ENCODE measurements around the gene SNX25. TPM values are rescaled to one million over a fixed set of nuclear protein-coding genes. Genes with fewer than 3 reads are reported as not detected.

SNX25 gene
- total and polyA plus RNA-seq, 2 of the 13 experiments (the other 11 are each of a cell fraction or from before 2014, with no cell fraction given): 23.4 to 23.5 TPM

- H3K9ac ChIP-seq (ENCODE audit: insufficient read depth, low read depth, low read length): no peak overlapping the region
- H3K27me3 ChIP-seq (ENCODE audit: control insufficient read depth in 1 of 2, insufficient read depth in 2 of 2, low read length in 2 of 2): no peaks in the 10 kb centered on the region; a peak in 1 of 5 replicates
- H3K27ac ChIP-seq (ENCODE audit: extremely low read length, insufficient read depth, low read length): no peak overlapping the region
- no peak for TF ChIP-seq CHD4 (IDR thresholded peaks at IDR 0.05; ENCODE audit: borderline replicate concordance, low read length)
- no peak for TF ChIP-seq SMAD9 (CRISPR knock-in tag; IDR thresholded peaks at IDR 0.05)
- TF ChIP-seq, protein P1, sequence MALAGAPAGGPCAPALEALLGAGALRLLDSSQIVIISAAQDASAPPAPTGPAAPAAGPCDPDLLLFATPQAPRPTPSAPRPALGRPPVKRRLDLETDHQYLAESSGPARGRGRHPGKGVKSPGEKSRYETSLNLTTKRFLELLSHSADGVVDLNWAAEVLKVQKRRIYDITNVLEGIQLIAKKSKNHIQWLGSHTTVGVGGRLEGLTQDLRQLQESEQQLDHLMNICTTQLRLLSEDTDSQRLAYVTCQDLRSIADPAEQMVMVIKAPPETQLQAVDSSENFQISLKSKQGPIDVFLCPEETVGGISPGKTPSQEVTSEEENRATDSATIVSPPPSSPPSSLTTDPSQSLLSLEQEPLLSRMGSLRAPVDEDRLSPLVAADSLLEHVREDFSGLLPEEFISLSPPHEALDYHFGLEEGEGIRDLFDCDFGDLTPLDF (CRISPR knock-in tag; IDR thresholded peaks at IDR 0.05): no peak
- TF ChIP-seq RBM22 (optimal IDR thresholded peaks at IDR 0.05; ENCODE audit: low read length): no peak
- TF ChIP-seq RFX1 (IDR thresholded peaks at IDR 0.05): no peak
- H3K36me3 ChIP-seq (replicated peaks in 1 of 2; ENCODE audit: control insufficient read depth in 1 of 2, insufficient read depth in 2 of 2, low read length in 2 of 2): peaks cover 0 to 21% of the 10 kb centered on the region in 2 experiments; a peak in 2 of 5 replicates
- H3K9me3 ChIP-seq (ENCODE audit: low read length): no peaks in the 10 kb centered on the region
- DNase-seq (ENCODE audit: low spot score): no peak
- POLR2A ChIA-PET: no interaction called here
- H4K20me1 ChIP-seq (ENCODE audit: insufficient read depth, low read length): no peaks in the 10 kb centered on the region
- H3K79me2 ChIP-seq (ENCODE audit: insufficient read depth, low read length): peaks cover 9% of the 10 kb centered on the region
- intact Hi-C loops (cut with micrococcal nuclease; ENCODE audit: unreplicated experiment): no loop called here
- no peak overlapping the region for H3K4me2 ChIP-seq (ENCODE audit: low read depth, low read length)
- 97% methylated on average over 1 of the region's 1 CpG for WGBS (ENCODE audit: low lambda C conversion rate)
- H3K4me3 ChIP-seq (replicated peaks in 1 of 3; ENCODE audit: insufficient read depth in 1 of 3, low read depth in 2 of 3, low read length in 3 of 3): no peak overlapping the region
- BruUV-seq (replicated peaks): no TSS peak
- no peak for ATAC-seq
- H2AFZ ChIP-seq (ENCODE audit: low read length): no peak overlapping the region
- in situ Hi-C loops (cut with HindIII; ENCODE audit: extremely low pct_ligation_motif_present, low pct_unique_long_range_greater_than_20kb): no loop called here
- CTCF ChIA-PET (ENCODE audit: low intra/inter-chr PET ratio, low total read pairs): no interaction called here
- 0 out of 2 replicates have a peak, but pooled peaks cover 7% of the 10 kb centered on the region for H3K4me1 ChIP-seq (ENCODE audit: insufficient read depth, low read length)
- no peak for FAIRE-seq
Measured at GRCh38 chr4:185247151-185247550, 37.8 kb downstream of the SNX25 start.

GRCh38 chr4:185248393-185249039 is 39.1 kb downstream of the SNX25 start:
- ChIA-PET CTCF (ENCODE audit: low intra/inter-chr PET ratio, low total read pairs) (no interaction called here), POLR2A (no interaction called here)
- in situ Hi-C loops (cut with HindIII; ENCODE audit: extremely low pct_ligation_motif_present, low pct_unique_long_range_greater_than_20kb): no loop called here
- BruUV-seq (replicated peaks): no TSS peak
- no peaks in the 10 kb centered on the region for H4K20me1 ChIP-seq (ENCODE audit: insufficient read depth, low read length)
- H3K27me3 ChIP-seq (ENCODE audit: control insufficient read depth in 1 of 2, insufficient read depth in 2 of 2, low read length in 2 of 2): no peaks in the 10 kb centered on the region; a peak in 1 of 5 replicates
- peaks cover 0 to 21% of the 10 kb centered on the region in 2 experiments; a peak in 3 of 5 replicates for H3K36me3 ChIP-seq (replicated peaks in 1 of 2; ENCODE audit: control insufficient read depth in 1 of 2, insufficient read depth in 2 of 2, low read length in 2 of 2)
- no peak overlapping the region for H3K4me3 ChIP-seq (replicated peaks in 1 of 3; ENCODE audit: insufficient read depth in 1 of 3, low read depth in 2 of 3, low read length in 3 of 3)
- no peak overlapping the region for H3K9ac ChIP-seq (ENCODE audit: insufficient read depth, low read depth, low read length)
- H3K27ac ChIP-seq (ENCODE audit: extremely low read length, insufficient read depth, low read length): no peak overlapping the region
- peaks cover 6% of the 10 kb centered on the region for H3K79me2 ChIP-seq (ENCODE audit: insufficient read depth, low read length)
- H3K9me3 ChIP-seq (ENCODE audit: low read length): no peaks in the 10 kb centered on the region
- intact Hi-C loops (cut with micrococcal nuclease; ENCODE audit: unreplicated experiment): no loop called here
- FAIRE-seq (no peak), ATAC-seq (no peak), DNase-seq (ENCODE audit: low spot score) (no peak)
- peaks cover 2% of the 10 kb centered on the region; the same call in 1 of the 2 replicates for H3K4me1 ChIP-seq (ENCODE audit: insufficient read depth, low read length)
- 94% methylated on average over 3 of the region's 3 CpGs for WGBS (ENCODE audit: low lambda C conversion rate)
- no peak overlapping the region for H3K4me2 ChIP-seq (ENCODE audit: low read depth, low read length)
- H2AFZ ChIP-seq (ENCODE audit: low read length): no peak overlapping the region
- TF ChIP-seq HOMEZ (CRISPR knock-in tag; IDR thresholded peaks at IDR 0.05; ENCODE audit: low read depth) (no peak), ZNF329 (CRISPR knock-in tag; IDR thresholded peaks at IDR 0.05; ENCODE audit: low read depth) (no peak), ZNF546 (CRISPR knock-in tag; conservative IDR thresholded peaks at IDR 0.05) (no peak), CREB1 (IDR thresholded peaks at IDR 0.05) (no peak), CREB1 (CRISPR knock-in tag; IDR thresholded peaks at IDR 0.05) (no peak), HNRNPL (IDR thresholded peaks at IDR 0.05; ENCODE audit: low read depth, low read length) (no peak), ZBTB7A (CRISPR knock-in tag; IDR thresholded peaks at IDR 0.05) (no peak), ATF5 (CRISPR knock-in tag; IDR thresholded peaks at IDR 0.05; ENCODE audit: low read depth) (no peak), ZNF781 (CRISPR knock-in tag; IDR thresholded peaks at IDR 0.05; ENCODE audit: borderline replicate concordance, not compliant biosample characterization) (no peak), ZNF44 (CRISPR knock-in tag; IDR thresholded peaks at IDR 0.05) (no peak)
- TF ChIP-seq, protein P2, sequence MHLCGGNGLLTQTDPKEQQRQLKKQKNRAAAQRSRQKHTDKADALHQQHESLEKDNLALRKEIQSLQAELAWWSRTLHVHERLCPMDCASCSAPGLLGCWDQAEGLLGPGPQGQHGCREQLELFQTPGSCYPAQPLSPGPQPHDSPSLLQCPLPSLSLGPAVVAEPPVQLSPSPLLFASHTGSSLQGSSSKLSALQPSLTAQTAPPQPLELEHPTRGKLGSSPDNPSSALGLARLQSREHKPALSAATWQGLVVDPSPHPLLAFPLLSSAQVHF (CRISPR knock-in tag; IDR thresholded peaks at IDR 0.05): no peak
